OCI-LY7 (cell line): ENCODE results near the gene NLRP13.

Experiments
- CTCF ChIP-seq: fragments of 200-600 bp; sonication (generic); conservative IDR thresholded peaks from 2 replicates; pipeline ENCODE4 v1.5.1; 2014; ENCODE audit warnings: mild to moderate bottlenecking, antibody characterized with exemption, low read length, moderate library complexity, mixed read lengths
- EZH2phosphoT487 ChIP-seq: fragments of 200-600 bp; sonication (generic); IDR thresholded peaks from 2 replicates; pipeline ENCODE4 v1.6.1; 2018; ENCODE audit warnings: low read depth, borderline replicate concordance, mild to moderate bottlenecking, mixed run types, antibody characterized with exemption, low read length, moderate library complexity, mixed read lengths

DNA sequence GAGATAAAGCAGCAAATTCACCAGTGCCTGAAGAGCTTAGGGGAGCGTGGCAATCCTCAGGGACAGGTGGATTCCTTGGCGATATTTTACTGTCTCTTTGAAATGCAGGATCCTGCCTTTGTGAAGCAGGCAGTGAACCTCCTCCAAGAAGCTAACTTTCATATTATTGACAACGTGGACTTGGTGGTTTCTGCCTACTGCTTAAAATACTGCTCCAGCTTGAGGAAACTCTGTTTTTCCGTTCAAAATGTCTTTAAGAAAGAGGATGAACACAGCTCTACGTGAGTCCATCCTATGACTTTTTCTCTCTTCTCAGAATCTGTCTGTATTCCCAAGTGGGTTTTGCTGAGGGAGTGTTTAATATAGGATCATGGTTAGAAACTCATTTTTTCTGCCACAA lies 73.2 kb downstream of the NLRP13 start:
- TF ChIP-seq EZH2phosphoT487 (no peak), CTCF (no peak)
